CD4-positive, alpha-beta T cell (primary cell): ENCODE results near the gene TSPAN12. TPM values are rescaled to one million over a fixed set of nuclear protein-coding genes. Genes with fewer than 3 reads are reported as not detected.

Source experiments
- ATAC-seq: fragments of 200-7000 bp; cut with Tn5 transposase; one replicate; pipeline ENCODE4 v1.10.0; 2022; ENCODE audit warnings: mild to moderate bottlenecking; ENCODE audit not compliant: poor library complexity
- CTCF ChIA-PET: fragments of 350-600 bp; sonication (Branson Sonifier 250); formaldehyde crosslinking; loops from one replicate; lab custom pipeline; 2021; ENCODE audit warnings: antibody characterized with exemption, inconsistent platforms; lab: Charles Lee
- POLR2A ChIA-PET: fragments of 350-600 bp; sonication (Branson Sonifier 250); formaldehyde crosslinking; loops from one replicate; lab custom pipeline; 2021; ENCODE audit warnings: antibody characterized with exemption, inconsistent platforms; lab: Charles Lee
- DNase-seq, 14 experiments: peaks; one replicate each; pipeline ENCODE4 v3.0.0-alpha.2; 2013 to 2020; ENCODE audit warnings: mixed read lengths in 2 of 14
- H3K27ac ChIP-seq, 2 donors: one replicate each; pipeline versions ENCODE4 v1.5.1 to v1.7.0; 2013; ENCODE audit warnings: low read length in 2 of 2, low read depth in 1 of 2, mild to moderate bottlenecking in 1 of 2
- H3K27me3 ChIP-seq, 2 experiments: 1 replicate in 1 of 2; 2 replicates in 1 of 2; pipeline versions ENCODE4 v1.6.1 to v1.7.0; 2013; ENCODE audit warnings: low read length in 2 of 2, control low read depth in 1 of 2, mild to moderate bottlenecking in 1 of 2, moderate library complexity in 1 of 2; ENCODE audit not compliant: insufficient read depth in 2 of 2, control insufficient read depth in 1 of 2
- H3K36me3 ChIP-seq: one replicate; pipeline ENCODE4 v1.6.1; 2013; ENCODE audit warnings: low read length, control low read depth; ENCODE audit not compliant: insufficient read depth
- H3K4me1 ChIP-seq: one replicate; pipeline ENCODE4 v1.6.1; 2013; ENCODE audit warnings: low read length, control low read depth; ENCODE audit not compliant: insufficient read depth
- H3K4me3 ChIP-seq: one replicate; pipeline ENCODE4 v1.5.1; 2013; ENCODE audit warnings: mild to moderate bottlenecking, low read length, moderate library complexity
- H3K9me3 ChIP-seq, 2 experiments: 1 replicate in 1 of 2; 2 replicates in 1 of 2; pipeline versions ENCODE4 v1.6.1 to v1.7.0; 2013; ENCODE audit warnings: low read length in 2 of 2, mild to moderate bottlenecking in 2 of 2, control low read depth in 1 of 2, moderate library complexity in 1 of 2; ENCODE audit not compliant: control insufficient read depth in 1 of 2, insufficient read depth in 1 of 2
- H3K27ac Mint-ChIP-seq: one replicate; pipeline ENCODE4 v1.8.0; 2020; ENCODE audit warnings: mixed read lengths
- H3K27me3 Mint-ChIP-seq: one replicate; pipeline ENCODE4 v1.8.0; 2021; ENCODE audit warnings: mixed read lengths
- H3K36me3 Mint-ChIP-seq: one replicate; pipeline ENCODE4 v1.8.0; 2021; ENCODE audit warnings: low read depth, mixed read lengths
- H3K4me1 Mint-ChIP-seq: one replicate; pipeline ENCODE4 v1.8.0; 2021; ENCODE audit warnings: low read depth, mixed read lengths
- H3K4me3 Mint-ChIP-seq: one replicate; pipeline ENCODE4 v1.8.0; 2020; ENCODE audit warnings: mild to moderate bottlenecking, mixed read lengths
- H3K9me3 Mint-ChIP-seq: one replicate; pipeline ENCODE4 v1.8.0; 2020; ENCODE audit warnings: mixed read lengths
- intact Hi-C, 2 experiments: fragments of 100-400 bp; cut with DNase I in 1 of 2; cut with micrococcal nuclease in 1 of 2; formaldehyde crosslinking; loops; one replicate each; pipeline versions ENCODE4 v1.15.1 to v1.9.0; 2023 to 2025; cut with DNase I, micrococcal nuclease
- total RNA-seq, 174 experiments: library from RNA in 2 of 174; stranded (reverse) in 2 of 174; gene quantifications; one replicate each; pipeline ENCODE4 v1.2.3 and lab custom pipeline; 2021 to 2026
- TF ChIP-seq, protein P1 (sequence below): fragments of 200-600 bp; IDR thresholded peaks from one replicate; pipeline ENCODE4 v1.8.0; 2022; ENCODE audit warnings: antibody characterized with exemption, mild to moderate bottlenecking

The TSPAN12 gene
- total RNA-seq, 2 experiments from 2014 or later: not detected

DNA sequence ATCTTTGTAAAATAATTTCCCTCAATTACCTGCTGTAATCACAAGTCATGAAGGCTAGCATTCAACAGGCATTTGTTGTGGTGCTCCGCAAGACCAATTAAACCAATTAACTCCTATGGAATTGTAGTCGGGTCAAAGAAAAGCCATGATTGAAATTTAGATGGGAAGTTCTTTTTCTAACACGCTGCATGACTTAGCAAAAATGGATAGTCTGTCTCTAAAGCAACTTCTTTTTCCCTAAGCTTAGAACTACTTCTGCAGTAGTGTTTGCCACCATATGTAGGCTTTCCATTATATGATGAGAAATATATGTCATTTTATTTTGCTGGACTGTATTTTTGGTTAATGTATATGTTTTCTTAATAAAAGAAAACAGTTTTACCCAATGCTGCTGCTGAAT is 119.1 kb downstream of the TSPAN12 start:
- TF ChIP-seq, protein P1, sequence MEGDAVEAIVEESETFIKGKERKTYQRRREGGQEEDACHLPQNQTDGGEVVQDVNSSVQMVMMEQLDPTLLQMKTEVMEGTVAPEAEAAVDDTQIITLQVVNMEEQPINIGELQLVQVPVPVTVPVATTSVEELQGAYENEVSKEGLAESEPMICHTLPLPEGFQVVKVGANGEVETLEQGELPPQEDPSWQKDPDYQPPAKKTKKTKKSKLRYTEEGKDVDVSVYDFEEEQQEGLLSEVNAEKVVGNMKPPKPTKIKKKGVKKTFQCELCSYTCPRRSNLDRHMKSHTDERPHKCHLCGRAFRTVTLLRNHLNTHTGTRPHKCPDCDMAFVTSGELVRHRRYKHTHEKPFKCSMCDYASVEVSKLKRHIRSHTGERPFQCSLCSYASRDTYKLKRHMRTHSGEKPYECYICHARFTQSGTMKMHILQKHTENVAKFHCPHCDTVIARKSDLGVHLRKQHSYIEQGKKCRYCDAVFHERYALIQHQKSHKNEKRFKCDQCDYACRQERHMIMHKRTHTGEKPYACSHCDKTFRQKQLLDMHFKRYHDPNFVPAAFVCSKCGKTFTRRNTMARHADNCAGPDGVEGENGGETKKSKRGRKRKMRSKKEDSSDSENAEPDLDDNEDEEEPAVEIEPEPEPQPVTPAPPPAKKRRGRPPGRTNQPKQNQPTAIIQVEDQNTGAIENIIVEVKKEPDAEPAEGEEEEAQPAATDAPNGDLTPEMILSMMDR: no peak
- CTCF ChIA-PET: no interaction called here
- POLR2A ChIA-PET: no interaction called here
- H3K4me1 Mint-ChIP-seq: no peaks in the 10 kb centered on the region
- peaks cover 20% of the 10 kb centered on the region for H3K27me3 Mint-ChIP-seq
- intact Hi-C loops: no loop called here
- Histone ChIP-seq H3K9me3 (no peaks in the 10 kb centered on the region), H3K4me1 (no peaks in the 10 kb centered on the region), H3K36me3 (no peaks in the 10 kb centered on the region), H3K27me3 (no peaks in the 10 kb centered on the region), H3K4me3 (no peak overlapping the region), H3K27ac (no peak overlapping the region)
- no peak overlapping the region for H3K27ac Mint-ChIP-seq
- H3K4me3 Mint-ChIP-seq: no peak overlapping the region
- no peaks in the 10 kb centered on the region for H3K36me3 Mint-ChIP-seq
- DNase-seq (no peak), ATAC-seq (no peak)
- no peaks in the 10 kb centered on the region for H3K9me3 Mint-ChIP-seq

Other genes with a start within 250 kb of the TSPAN12 start
- gene ING3, start 92.6 kb upstream of the TSPAN12 start, total RNA-seq: 10 to 100 TPM; 37.9 to 39.3 TPM
- under 1 TPM; 0.08 to 0.19 TPM for gene CPED1, start 130.6 kb upstream of the TSPAN12 start, total RNA-seq